ENCODE data around the gene EYS.

- no peak for TF ChIP-seq PATZ1 (CRISPR knock-in tag; IDR thresholded peaks at IDR 0.05; ENCODE audit: borderline replicate concordance)
- no peak for TF ChIP-seq ZFP30 (CRISPR knock-in tag; IDR thresholded peaks at IDR 0.05)
- no peak for TF ChIP-seq CREB5 (CRISPR knock-in tag; IDR thresholded peaks at IDR 0.05; ENCODE audit: low read depth)
- TF ChIP-seq ZFP3 (CRISPR knock-in tag; IDR thresholded peaks at IDR 0.05) = no peak
- TF ChIP-seq ZNF8 (CRISPR knock-in tag; IDR thresholded peaks at IDR 0.05) = no peak
- TF ChIP-seq TCF4 (CRISPR knock-in tag; IDR thresholded peaks at IDR 0.05; ENCODE audit: borderline replicate concordance) = no peak
- TF ChIP-seq ZNF565 (CRISPR knock-in tag; conservative IDR thresholded peaks at IDR 0.05; ENCODE audit: low read depth) = no peak
- TF ChIP-seq BACH2 (CRISPR knock-in tag; IDR thresholded peaks at IDR 0.05; ENCODE audit: borderline replicate concordance) = no peak
- TF ChIP-seq TOX (CRISPR knock-in tag; IDR thresholded peaks at IDR 0.05; ENCODE audit: borderline replicate concordance) = no peak
- TF ChIP-seq, protein P1, sequence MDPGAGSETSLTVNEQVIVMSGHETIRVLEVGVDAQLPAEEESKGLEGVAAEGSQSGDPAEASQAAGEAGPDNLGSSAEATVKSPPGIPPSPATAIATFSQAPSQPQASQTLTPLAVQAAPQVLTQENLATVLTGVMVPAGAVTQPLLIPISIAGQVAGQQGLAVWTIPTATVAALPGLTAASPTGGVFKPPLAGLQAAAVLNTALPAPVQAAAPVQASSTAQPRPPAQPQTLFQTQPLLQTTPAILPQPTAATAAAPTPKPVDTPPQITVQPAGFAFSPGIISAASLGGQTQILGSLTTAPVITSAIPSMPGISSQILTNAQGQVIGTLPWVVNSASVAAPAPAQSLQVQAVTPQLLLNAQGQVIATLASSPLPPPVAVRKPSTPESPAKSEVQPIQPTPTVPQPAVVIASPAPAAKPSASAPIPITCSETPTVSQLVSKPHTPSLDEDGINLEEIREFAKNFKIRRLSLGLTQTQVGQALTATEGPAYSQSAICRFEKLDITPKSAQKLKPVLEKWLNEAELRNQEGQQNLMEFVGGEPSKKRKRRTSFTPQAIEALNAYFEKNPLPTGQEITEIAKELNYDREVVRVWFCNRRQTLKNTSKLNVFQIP (CRISPR knock-in tag; IDR thresholded peaks at IDR 0.05; ENCODE audit: borderline replicate concordance, low read depth) = no peak
- no peak for TF ChIP-seq SNAI2 (CRISPR knock-in tag; IDR thresholded peaks at IDR 0.05)
- TF ChIP-seq ARNTL (CRISPR knock-in tag; IDR thresholded peaks at IDR 0.05; ENCODE audit: borderline replicate concordance, low read depth) = no peak
- no peak for TF ChIP-seq ZNF70 (CRISPR knock-in tag; IDR thresholded peaks at IDR 0.05)
Observed at GRCh38 chr6:65700561-65700960, 6.5 kb downstream of the EYS start.

Measured in SK-N-SH treated with all-trans-retinoic acid at 6 μM for 48 hours (cell line).